ENCODE results near the gene FOXN3.

The FOXN3 gene, protein sequence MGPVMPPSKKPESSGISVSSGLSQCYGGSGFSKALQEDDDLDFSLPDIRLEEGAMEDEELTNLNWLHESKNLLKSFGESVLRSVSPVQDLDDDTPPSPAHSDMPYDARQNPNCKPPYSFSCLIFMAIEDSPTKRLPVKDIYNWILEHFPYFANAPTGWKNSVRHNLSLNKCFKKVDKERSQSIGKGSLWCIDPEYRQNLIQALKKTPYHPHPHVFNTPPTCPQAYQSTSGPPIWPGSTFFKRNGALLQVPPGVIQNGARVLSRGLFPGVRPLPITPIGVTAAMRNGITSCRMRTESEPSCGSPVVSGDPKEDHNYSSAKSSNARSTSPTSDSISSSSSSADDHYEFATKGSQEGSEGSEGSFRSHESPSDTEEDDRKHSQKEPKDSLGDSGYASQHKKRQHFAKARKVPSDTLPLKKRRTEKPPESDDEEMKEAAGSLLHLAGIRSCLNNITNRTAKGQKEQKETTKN

DNA sequence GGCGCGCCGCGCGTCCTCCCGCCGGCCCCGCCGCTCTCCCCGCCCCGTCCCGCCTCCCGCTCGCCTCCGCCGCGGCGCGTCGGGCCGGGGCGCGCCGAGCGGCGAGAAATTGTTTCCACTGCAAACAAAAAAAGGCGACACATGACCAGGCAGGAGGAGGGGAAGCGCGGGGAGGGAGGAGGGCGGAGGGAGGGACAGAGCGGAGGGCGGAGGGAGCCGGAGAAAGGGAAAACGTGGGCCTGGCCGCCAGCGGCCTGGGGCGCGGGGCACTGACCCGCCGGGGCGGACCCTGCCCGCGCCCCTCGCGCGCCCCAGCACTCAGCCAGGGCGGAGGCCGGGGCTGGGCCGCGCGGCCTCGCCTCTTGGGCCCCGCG is at the start of gene FOXN3:
Gene FOXN3 (minus strand): TSS at position 143 of the 374 bp plus-strand sequence. CDS start 4,757 bp downstream, outside the sequence.
- DNase-seq: no peak

DNA sequence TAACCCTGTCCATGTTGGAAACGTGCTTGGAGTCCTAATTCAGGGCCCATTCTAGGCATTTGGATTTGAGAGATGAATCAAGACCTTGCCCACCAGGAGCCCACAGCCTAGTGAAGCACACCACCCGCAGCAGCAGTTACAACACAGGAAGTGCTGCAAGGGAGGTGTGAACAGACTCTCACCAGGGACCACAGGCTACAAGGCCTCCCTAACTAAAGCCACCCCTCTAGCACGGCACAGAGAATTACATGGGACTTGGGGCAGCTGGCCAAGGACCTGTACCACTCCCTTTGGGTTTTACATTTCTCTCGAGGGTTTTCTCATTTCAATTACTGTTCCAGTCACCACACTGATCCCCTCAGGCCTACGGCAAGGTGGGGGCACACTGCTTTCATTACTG is 49.5 kb upstream of the FOXN3 start:
- DNase-seq: no peak

DNA sequence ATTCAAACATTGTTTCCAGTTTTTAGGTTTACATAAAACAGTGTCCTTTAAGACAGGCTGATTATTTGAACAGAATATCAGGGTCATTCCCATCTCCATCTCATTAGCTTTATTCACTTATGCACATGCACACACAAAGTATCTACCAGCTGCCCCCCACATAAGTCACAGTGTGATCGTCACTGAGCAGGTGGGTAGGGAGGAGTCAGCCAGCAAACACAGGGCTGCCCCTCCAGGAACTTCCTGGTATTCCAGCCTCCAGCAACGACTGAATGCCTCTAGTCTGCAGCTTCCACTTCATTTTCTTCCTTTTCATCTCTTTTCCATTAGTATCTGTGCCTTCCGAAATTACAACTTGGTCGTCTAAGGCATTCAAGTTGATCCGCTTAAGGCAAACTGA is 48.8 kb upstream of the FOXN3 start:
- no peak for DNase-seq

DNA sequence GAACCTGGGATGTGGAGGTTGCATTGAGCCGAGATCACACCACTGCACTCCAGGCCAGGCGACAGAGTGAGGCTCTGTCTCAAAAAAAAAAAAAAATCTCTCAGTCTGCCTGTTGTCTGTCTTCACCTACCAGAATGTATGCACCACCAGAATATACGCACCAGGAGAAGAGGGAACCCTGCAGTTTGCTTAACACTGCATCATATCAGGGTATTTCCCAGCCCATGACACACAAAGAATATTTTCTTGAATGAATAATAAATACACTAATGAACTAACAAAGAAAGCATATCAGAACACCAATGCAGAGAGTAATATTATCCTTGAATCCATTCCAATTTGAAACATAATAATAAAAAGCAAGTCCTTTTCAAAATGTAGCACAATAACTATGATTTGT is 44.2 kb upstream of the FOXN3 start:
- no peak for DNase-seq

DNA sequence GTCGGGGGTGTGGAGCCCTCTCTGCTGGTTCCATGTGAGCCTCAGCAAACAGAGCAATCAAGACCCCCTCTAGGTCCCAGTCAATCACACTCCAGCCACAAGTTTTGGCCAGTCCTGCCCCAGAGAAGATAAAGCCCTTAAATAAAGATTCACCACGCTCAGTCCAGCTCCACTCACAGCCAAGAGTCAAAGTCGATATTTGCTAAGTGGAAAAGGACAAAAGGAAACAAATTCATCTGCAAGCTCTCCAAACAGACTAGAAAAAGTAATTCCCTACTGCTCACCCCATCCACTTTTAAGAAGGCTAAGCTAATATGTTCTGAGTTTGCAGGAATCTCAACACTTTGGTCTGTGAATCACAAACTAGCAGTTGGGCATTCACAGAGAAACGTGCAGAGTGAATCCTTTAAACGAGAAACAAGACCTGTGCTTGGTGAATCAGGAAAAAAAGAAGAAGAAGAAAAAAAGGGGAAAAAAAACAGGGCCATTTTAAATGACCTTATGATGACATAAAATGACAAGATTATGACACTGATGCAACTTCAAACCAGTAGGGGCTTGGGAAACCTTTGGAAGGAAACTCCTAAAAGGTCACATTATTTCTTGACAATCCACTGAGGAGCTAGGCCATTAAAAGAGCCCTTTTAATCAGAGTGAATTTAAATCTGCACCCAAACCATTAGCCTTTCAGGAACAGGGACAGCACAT is 41.8 kb upstream of the FOXN3 start:
- DNase-seq: no peak

DNA sequence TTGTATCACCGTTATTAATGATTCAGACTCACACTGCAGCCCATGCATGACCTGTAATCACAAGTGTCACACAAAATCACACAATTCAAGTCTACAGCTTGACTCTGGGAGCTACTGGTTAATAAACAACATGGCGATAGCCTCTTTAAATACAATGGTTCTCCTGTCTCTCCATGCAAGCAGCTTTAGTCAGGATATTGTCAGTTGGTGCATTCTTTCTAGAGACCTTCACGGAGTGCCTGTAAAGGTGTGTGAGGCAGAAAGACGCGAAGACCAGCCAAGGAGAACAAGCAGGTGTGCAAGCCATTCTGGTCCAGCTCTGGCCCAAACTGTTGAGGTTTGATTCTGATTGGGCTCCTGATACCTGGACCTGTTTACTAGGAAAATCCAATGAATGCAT is 40.0 kb upstream of the FOXN3 start:
- no peak for DNase-seq

DNA sequence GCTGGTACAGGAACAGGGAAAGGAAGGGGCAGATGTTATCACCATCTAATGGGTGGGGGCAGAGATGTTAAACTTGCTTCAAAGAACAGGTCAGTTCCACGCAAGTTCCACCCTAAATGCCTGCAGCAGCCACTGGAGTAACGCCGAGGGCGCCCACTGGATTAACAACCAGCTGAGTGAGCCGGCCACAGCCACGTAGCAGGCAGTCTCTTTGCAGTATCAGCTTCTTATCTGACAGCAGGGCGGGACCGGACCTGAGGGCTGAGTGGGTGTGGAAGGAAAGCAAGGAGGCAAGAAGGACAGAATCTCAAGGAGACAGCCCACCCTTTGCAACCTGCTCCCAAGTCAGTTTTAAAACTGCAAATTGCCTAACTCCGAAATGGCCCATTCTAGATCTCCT is 38.4 kb upstream of the FOXN3 start:
- DNase-seq: no peak

DNA sequence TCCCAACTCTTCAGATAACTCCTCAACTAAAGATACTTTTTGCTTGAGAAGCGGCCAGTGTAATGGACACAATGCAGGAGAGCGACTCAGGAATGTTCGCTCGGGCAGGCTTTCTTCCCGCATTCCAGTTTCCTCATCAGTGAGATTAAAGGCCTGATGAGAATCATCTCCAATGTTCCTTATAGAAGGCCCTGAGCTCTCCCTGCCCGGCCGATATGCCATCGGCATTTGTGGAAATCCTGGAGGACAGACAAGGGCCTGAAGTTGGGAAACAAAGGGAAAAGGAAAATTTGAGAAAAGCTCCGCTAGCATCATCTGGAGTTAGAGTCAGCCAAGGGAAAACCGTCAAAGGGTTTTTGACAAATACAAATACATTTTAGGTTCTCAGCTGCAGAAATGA is 38.0 kb upstream of the FOXN3 start:
- DNase-seq: no peak

DNA sequence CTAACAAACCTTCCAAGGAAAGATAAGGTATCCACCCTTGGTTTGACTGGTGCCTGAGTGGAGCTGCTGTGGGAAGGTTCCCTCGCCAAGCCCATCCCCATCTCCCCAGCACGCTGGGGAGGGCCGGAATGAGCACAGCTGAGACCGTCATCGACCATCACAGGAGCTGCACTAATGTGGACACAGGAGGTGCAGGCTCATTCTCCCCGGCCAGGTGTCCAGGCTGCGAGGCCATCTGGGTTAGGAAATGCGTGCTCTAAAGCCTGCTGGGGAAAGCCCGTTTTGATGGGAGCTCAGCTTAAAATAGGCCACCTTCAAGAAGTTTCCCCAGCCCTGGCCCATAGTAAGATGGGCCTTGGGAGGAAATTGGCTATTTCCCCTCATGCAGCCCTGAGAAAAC is 35.2 kb upstream of the FOXN3 start:
- no peak for DNase-seq

DNA sequence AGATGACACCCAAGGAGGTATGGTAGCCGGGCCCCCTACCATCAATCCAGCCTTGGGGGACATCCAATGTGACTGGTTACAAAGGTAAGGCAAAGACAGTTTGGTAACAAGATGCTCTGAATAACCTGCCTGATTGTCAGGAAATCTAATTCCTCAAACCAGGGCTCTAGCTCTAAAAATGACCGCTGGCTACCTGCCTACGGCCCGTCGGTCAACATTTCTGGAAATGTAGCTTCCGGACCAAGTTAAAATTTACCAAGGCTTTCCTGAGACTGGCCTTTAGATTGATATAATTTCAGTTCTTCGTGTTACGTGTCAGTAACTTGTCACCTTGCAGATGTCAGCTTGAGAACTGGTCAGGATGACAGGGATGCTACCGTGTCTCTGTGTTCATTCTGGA is 34.2 kb upstream of the FOXN3 start:
- DNase-seq: no peak

DNA sequence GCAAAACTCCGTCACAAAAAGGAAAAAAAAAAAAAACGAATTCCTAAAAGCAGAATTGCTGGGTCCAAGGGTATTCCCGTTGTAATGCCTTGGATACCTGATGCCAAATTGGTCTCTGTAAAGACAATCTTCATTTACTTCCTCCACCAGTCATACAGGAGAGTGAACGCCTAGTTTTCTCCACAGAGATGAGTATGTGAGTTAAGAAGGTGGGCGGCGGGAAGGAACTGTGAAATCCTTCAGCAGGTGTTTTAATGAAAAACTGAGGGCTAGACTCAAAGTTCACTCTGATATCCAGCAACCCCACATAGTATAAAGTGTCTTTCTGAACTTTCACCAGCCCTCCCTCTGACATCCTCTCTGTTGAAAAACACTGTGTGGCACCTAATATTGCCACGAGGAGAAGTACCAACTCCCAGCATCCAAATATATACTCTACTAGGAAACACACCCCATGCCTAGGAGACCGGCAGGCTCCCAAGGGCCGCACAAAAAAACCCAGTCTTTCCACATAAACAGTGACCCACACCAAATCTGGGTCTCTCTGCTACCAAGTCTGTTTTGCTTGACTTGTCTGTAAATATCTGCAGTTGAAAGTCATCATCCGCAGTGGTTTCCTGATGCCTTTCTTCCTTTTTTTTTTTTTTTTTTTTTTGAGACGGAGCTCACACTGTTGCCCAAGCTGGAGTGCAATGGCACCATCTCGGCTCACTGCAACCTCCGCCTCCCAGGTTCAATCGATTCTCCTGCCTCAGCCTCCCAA is 30.3 kb upstream of the FOXN3 start:
- DNase-seq: no peak

DNA sequence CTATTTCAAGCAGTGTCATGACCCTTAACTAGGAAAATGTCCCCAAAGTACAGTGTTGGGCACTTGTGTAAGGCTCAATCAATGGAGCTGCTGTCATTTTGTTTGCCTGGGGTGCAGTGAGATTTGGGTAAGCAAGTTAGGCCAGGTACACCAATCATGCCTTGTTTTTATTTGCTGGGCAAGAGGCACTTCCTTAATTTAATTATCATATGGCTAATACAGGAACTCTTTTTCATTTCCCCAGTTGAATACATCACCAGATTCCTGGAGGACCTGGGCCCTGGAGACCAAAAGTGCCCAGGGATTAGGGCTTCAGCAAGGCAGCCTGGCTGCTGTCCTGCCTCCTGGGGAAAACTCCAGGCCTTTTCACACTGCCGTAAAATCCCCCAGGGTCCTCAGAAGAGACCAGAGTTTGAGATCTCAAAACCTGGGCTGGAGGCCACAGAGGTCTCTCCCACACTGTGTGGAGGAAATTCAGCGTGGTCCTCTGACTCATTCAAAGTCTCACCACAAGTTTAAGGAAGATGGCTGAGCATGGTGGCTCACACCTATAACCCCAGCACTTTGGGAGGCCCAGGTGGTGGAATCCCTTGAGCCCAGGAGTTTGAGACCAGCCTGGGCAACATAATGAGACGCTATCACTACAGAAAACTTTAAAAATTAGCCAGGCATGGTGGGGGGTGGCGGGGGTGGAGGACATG is 28.4 kb upstream of the FOXN3 start:
- DNase-seq: no peak

DNA sequence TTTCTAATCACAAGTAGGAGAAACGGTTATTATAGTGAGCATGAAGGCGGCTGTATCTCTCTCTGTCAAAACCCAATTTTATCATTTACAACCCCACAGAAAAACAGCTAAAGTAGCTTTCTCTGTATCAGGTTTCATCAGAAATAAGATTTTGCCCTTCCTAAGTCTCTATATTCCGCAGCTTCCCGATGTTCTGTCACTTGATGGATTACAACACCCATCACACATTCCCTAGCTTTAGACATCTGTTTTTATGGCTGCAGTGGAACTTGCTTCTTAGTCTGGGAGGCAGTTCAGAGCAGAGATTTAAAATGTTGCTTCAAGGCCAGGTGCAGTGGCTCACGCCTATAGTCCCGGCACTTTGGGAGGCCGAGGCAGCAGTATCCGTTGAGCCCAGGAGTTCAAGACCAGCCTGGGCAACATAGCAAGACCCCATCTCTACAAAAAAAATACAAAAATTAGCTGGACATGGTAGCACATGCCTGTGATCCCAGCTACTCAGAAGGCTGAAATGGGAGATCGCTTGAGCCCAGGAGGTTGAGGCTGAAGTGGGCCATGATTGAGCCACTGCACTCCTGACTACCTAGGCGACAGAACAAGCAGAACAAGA is 27.6 kb upstream of the FOXN3 start:
- DNase-seq: no peak

DNA sequence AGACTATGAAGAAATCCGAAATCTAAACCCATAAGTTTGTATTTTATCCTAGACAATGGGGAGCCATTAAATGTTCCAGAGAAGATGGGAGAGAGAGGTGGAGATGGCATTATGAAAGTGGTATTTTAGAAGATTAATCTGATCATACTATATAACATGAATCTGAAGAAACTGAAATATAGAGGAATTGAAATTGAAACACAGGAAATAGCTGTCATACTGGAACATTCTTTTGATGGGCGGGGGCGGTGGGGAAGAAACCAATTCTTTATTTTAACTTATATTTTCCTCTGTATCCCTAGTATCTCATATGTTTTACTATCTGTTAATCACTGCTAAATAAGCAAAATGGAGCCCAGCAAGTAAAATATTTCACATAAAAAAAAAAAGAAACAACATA is 27.0 kb upstream of the FOXN3 start:
- DNase-seq: no peak

DNA sequence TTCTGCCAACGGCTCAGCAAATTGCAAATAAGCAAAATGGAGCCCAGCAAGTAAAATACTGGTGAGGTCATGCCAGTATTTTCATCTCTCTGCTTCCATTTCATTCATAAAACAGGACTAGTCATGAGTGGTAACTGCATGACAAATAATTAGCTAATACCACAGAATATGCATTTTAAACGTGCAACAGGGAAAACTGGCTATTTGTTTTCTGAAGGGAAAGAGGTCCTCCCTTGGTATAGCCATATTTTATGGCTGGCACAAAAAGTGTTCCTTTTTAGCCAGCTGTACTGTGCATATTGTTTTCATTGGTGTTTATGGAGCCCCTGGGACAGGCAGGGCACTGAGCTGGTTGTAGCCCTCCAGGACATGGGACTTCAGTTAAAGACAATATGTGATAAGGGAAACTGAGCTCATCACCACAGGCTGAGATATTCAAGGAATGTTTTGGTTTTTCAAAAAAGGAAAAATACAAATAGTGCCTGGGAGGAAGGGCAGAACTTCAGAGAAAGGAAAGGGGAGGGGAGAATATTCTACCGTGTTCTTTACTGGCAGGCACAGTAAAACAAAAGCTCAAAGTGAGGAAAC is 26.1 kb upstream of the FOXN3 start:
- DNase-seq: no peak

DNA sequence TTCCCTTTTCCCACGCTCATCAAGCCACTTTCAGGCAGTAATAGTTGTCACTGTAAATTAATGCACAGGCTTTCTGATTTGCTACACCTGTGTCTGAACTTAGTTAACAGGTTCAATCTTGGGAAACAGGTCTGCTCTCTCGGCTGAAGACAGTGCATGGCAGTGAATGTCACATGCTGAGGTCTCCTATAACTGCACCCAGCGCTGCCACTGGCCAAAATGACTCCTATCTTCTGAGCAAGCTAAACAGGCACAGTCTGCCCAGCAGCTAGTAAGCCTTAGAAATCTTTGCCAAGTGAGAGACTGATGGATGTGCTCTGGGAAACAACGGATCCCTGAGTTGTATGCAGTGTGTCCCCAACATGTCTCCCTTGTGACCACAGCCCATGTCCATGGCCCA is 25.2 kb upstream of the FOXN3 start:
- DNase-seq: no peak

DNA sequence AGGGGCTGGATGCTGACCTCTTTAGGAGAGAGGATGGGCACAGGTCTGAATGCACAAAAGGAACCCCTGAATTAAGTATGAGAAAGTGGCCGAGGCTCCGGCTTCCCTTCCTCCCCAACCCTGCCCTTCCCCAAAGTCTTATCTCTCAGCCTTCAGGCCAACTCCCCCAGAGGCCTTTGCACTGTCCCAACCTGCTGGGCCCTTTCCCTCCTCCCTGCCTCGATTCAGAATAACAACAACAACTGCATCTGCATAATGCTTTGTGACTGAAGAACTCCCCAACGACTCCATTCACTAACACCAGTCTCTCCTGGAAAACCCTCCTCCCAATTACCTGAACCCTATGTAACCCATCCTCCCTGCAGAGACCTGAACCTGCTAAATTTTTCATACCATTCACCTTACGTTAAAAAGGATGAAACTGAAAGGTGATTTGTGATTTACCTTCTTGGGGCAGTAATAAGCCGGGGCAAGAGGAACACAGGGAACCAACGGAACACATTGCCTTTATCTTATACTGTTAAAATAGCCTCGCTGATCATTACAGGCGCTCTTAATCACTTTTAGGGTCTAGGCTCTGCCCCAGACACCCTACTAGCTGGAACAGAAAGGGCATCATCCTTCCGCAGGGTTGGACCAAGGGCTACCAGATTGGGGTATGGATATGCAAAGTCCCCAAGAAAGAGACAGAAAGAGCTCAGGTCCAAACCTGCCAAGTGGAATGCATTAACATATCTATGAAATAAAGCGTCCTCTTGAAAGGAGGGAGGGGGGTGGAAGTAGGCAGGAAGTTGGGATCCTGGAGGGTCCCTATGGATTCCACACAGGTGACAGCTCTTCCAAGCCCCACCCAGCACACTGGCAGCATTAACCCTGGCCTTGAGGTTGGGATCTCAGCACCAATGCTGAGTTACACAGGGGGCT is 24.2 kb upstream of the FOXN3 start:
- no peak for DNase-seq

DNA sequence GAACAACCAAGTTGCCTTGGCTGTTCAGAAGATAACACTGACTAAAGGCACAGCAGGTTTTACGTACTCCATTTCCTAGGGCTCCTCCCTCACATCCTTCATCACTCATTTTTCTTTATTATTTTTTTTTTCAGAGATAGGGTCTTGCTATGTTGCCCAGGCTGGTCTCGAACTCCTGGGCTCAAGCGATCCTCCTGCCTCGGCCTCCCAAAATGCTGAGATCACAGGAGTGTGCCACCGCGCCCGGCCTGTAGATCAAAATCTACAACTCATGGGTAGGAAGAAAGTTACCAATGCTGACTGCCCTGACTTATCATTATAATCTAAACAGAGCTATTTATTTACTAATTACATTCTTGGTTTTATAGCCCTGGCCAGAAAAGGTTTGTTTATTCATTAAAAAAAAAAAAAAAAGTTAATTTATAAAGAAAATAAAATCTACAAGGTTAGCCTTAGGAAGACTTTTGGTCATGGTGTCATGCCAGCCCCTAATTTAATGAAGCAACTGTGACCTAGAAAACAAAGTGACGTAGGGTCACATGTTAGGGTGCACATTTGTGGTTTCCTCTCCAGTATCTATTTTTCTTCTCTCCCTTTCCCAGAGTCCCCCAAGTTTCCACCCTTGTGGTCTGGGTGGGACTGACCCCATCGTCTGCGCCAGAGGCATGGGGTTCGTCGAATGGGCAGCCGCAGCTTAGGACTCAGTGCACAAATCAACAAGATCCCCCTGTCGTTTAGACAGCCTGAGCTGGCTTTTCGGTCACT is 19.0 kb upstream of the FOXN3 start:
- DNase-seq: no peak

DNA sequence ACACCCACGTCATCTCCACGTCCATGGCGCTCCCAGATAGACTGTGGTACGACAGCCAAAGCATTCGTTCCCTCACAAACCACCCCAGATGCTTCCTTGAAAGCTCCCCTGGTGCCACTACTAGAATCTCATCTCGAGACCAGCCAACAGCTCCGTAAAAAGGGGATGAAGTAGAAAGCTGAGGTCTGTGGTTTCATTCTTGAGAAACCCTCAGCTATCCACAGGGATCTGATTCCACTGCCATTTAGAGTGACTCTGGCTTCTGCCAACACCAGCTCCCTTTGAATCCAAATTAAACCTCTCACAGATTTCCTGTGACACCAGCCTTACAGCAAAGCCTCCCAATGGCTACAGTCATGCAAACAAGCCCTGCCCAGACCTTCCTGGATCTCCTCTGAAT is 18.5 kb upstream of the FOXN3 start:
- no peak for DNase-seq

DNA sequence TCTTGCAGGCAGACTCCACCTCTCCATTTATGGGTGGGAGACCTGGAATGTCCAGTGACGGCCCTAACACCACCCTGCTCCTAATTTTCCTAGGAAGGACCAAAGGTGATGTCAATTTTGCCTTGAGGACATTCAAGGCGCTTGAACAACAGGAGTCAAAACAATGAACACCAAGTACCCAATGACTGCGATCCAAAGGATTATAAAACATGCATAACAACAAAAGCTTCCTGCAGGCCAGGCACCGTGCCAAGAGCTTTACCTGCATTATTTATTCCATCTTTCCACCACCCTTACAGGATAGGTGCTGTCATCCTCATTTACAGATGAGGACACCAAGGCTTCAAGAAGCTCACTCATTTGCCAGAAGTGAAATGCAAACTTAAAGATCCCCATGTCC is 15.2 kb upstream of the FOXN3 start:
- no peak for DNase-seq

Data from NCI-H2081 treated with DMSO at 0.1 percent for 48 hours (cell line).